Measurements from ENCODE around the gene SEMA6A. TPM values are rescaled to one million over a fixed set of nuclear protein-coding genes. Genes with fewer than 3 reads are reported as not detected.

The SEMA6A gene
- total and polyA plus RNA-seq, 4 donors: 3.7 to 11.4 (median 5.6) TPM

- Histone ChIP-seq H3K27me3 (ENCODE audit: control insufficient read depth in 4 of 4, insufficient read depth in 4 of 4, low read length in 3 of 4) (no peaks in the 10 kb centered on the region), H3K4me1 (ENCODE audit: control insufficient read depth in 4 of 4, insufficient read depth in 4 of 4, low read length in 3 of 4) (no peaks in the 10 kb centered on the region), H3K9me3 (ENCODE audit: control insufficient read depth in 4 of 4, low read length in 3 of 4) (no peaks in the 10 kb centered on the region), H3K27ac (ENCODE audit: low read depth in 1 of 2, low read length in 2 of 2) (no peak overlapping the region), H3K9ac (ENCODE audit: low read depth in 1 of 2, low read length in 2 of 2) (no peak overlapping the region), H3K36me3 (ENCODE audit: control insufficient read depth in 4 of 4, insufficient read depth in 3 of 4, low read depth in 1 of 4, low read length in 3 of 4) (no peaks in the 10 kb centered on the region), H3K4me3 (ENCODE audit: low read depth in 1 of 3, low read length in 3 of 3) (no peak overlapping the region)
- TF ChIP-seq MAX (IDR thresholded peaks at IDR 0.05) (no peak), EGR1 (IDR thresholded peaks at IDR 0.05; ENCODE audit: low read depth in 2 of 2) (no peak)
- no peak for DNase-seq (ENCODE audit: low spot score)
- 75% methylated on average over 4 of the region's 4 CpGs for WGBS
Measured at GRCh38 chr5:116604805-116605204, 30.2 kb upstream of the SEMA6A start.

DNA sequence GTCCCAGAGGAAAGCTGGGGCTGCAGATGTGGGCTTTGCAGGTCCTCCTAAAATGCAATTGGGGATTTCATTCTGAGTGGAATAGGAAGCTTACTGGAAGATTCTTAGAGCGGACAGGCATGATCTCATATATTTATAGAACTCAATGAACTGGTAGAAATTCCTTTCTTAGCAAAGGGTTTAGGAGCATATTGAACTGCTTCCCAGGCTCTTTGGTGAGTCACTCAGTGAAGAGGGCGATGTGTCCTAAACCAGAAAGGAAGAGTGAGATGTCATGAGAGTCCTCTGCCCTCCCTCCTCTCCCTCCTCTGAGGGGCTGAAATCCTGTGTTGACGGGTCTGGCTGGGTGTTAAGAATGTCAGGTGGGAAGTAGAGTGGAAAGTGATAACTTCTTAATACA, 26.3 kb upstream of the SEMA6A start:
- H3K36me3 ChIP-seq (ENCODE audit: control insufficient read depth in 4 of 4, insufficient read depth in 3 of 4, low read depth in 1 of 4, low read length in 3 of 4): no peaks in the 10 kb centered on the region
- no peak for DNase-seq (ENCODE audit: low spot score)
- no peak overlapping the region for H3K27ac ChIP-seq (ENCODE audit: low read depth in 1 of 2, low read length in 2 of 2)
- H3K4me3 ChIP-seq (ENCODE audit: low read depth in 1 of 3, low read length in 3 of 3): no peak overlapping the region
- WGBS: 88% methylated on average over 3 of the region's 3 CpGs
- no peaks in the 10 kb centered on the region for H3K27me3 ChIP-seq (ENCODE audit: control insufficient read depth in 4 of 4, insufficient read depth in 4 of 4, low read length in 3 of 4)
- no peaks in the 10 kb centered on the region for H3K9me3 ChIP-seq (ENCODE audit: control insufficient read depth in 4 of 4, low read length in 3 of 4)
- H3K4me1 ChIP-seq (ENCODE audit: control insufficient read depth in 4 of 4, insufficient read depth in 4 of 4, low read length in 3 of 4): no peaks in the 10 kb centered on the region
- no peak for TF ChIP-seq RXRA (IDR thresholded peaks at IDR 0.05)
- TF ChIP-seq RAD21 (IDR thresholded peaks at IDR 0.05): no peak
- TF ChIP-seq MAX (IDR thresholded peaks at IDR 0.05): no peak
- no peak overlapping the region for H3K9ac ChIP-seq (ENCODE audit: low read depth in 1 of 2, low read length in 2 of 2)

DNA sequence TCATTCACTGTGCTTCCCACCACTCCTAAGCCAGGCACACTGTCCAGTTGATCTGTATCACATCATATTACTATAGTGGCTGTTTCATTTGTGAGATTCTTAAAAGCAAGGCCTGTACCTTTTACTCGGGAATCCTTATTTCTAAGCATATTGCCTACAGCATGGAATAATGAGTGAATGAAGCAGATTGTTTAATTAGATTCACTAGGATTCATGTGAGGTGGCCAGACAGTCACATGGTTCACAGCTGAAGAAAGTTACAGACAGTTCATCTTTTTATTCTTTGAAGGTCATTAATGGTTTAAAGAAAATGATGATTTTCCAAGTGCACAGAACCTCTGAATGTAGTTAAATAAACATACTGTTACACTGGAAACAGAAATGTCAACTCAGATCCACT, 24.3 kb upstream of the SEMA6A start:
- no peaks in the 10 kb centered on the region for H3K9me3 ChIP-seq (ENCODE audit: control insufficient read depth in 4 of 4, low read length in 3 of 4)
- H3K36me3 ChIP-seq (ENCODE audit: control insufficient read depth in 4 of 4, insufficient read depth in 3 of 4, low read depth in 1 of 4, low read length in 3 of 4): no peaks in the 10 kb centered on the region
- no peak overlapping the region for H3K27ac ChIP-seq (ENCODE audit: low read depth in 1 of 2, low read length in 2 of 2)
- no peak for DNase-seq (ENCODE audit: low spot score)
- H3K9ac ChIP-seq (ENCODE audit: low read depth in 1 of 2, low read length in 2 of 2): no peak overlapping the region
- H3K4me3 ChIP-seq (ENCODE audit: low read depth in 1 of 3, low read length in 3 of 3): no peak overlapping the region
- no peaks in the 10 kb centered on the region for H3K27me3 ChIP-seq (ENCODE audit: control insufficient read depth in 4 of 4, insufficient read depth in 4 of 4, low read length in 3 of 4)
- WGBS: 96% methylated on average over 1 of the region's 1 CpG
- TF ChIP-seq ATF3 (IDR thresholded peaks at IDR 0.05) (no peak), SP1 (IDR thresholded peaks at IDR 0.05) (no peak), JUND (IDR thresholded peaks at IDR 0.05) (no peak), GABPA (IDR thresholded peaks at IDR 0.05 in 1 of 2, conservative IDR thresholded peaks at IDR 0.05 in 1 of 2) (no peak), ZBTB33 (IDR thresholded peaks at IDR 0.05) (no peak), HNF4G (IDR thresholded peaks at IDR 0.05) (no peak), NR2F2 (IDR thresholded peaks at IDR 0.05) (no peak)
- no peaks in the 10 kb centered on the region for H3K4me1 ChIP-seq (ENCODE audit: control insufficient read depth in 4 of 4, insufficient read depth in 4 of 4, low read length in 3 of 4)

DNA sequence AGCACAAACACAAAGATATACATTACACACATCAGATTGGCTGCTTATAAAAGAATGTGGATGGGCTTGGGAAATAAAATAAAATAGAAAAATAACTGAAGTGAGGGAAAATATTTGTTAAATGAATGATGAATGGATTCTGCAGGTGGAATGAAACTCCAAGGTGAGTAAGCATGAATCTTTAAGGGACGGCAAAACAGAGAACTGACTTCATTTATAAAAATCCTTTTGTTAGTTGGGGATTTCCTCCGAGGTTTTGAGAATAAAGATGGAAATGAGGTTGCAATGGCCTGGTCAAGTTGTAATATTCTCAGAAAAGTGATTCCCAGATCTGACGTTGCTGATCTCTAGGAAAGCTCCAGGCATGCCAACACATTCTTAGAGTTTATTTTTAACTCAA, 20.9 kb upstream of the SEMA6A start:
- no peak overlapping the region for H3K9ac ChIP-seq (ENCODE audit: low read depth in 1 of 2, low read length in 2 of 2)
- H3K36me3 ChIP-seq (ENCODE audit: control insufficient read depth in 4 of 4, insufficient read depth in 3 of 4, low read depth in 1 of 4, low read length in 3 of 4): no peaks in the 10 kb centered on the region
- H3K27me3 ChIP-seq (ENCODE audit: control insufficient read depth in 4 of 4, insufficient read depth in 4 of 4, low read length in 3 of 4): no peaks in the 10 kb centered on the region
- H3K27ac ChIP-seq (ENCODE audit: low read depth in 1 of 2, low read length in 2 of 2): no peak overlapping the region
- WGBS: 77% methylated on average over 3 of the region's 3 CpGs
- no peaks in the 10 kb centered on the region for H3K4me1 ChIP-seq (ENCODE audit: control insufficient read depth in 4 of 4, insufficient read depth in 4 of 4, low read length in 3 of 4)
- no peak for DNase-seq (ENCODE audit: low spot score)
- H3K9me3 ChIP-seq (ENCODE audit: control insufficient read depth in 4 of 4, low read length in 3 of 4): no peaks in the 10 kb centered on the region
- H3K4me3 ChIP-seq (ENCODE audit: low read depth in 1 of 3, low read length in 3 of 3): no peak overlapping the region
- TF ChIP-seq TAF1 (conservative IDR thresholded peaks at IDR 0.05): no peak
- no peak for TF ChIP-seq ZBTB33 (IDR thresholded peaks at IDR 0.05)
- TF ChIP-seq NR2F2 (IDR thresholded peaks at IDR 0.05): no peak
- no peak for TF ChIP-seq FOXA1 (IDR thresholded peaks at IDR 0.05)
- TF ChIP-seq JUND (IDR thresholded peaks at IDR 0.05): no peak
- no peak for TF ChIP-seq RAD21 (IDR thresholded peaks at IDR 0.05)
- no peak for TF ChIP-seq YY1 (IDR thresholded peaks at IDR 0.05)
- no peak for TF ChIP-seq EGR1 (IDR thresholded peaks at IDR 0.05; ENCODE audit: low read depth in 2 of 2)
- no peak for TF ChIP-seq CTCF (IDR thresholded peaks at IDR 0.05; ENCODE audit: low read depth, low read length, missing input control)
- TF ChIP-seq RXRA (IDR thresholded peaks at IDR 0.05): no peak
- TF ChIP-seq HNF4A (conservative IDR thresholded peaks at IDR 0.05): no peak

All from liver (tissue), 9 donors.